Measurements from ENCODE around the gene CNBP. TPM values are rescaled to one million over a fixed set of nuclear protein-coding genes. Genes with fewer than 3 reads are reported as not detected.

The CNBP gene
- total and polyA plus RNA-seq, 9 of the 15 experiments (the other 6 are each of a cell fraction or from before 2014, with no cell fraction given) = 284 to 717 (median 412) TPM

GRCh38 chr3:129120254-129121004 lies 63.3 kb downstream of the CNBP start (continued):
- TF ChIP-seq RREB1 (CRISPR knock-in tag; IDR thresholded peaks at IDR 0.05) (no peak), CBFA2T3 (IDR thresholded peaks at IDR 0.05) (0 out of 2 replicates have a peak, but pooled peaks have one; percentile 32), MCM3 (IDR thresholded peaks at IDR 0.05) (no peak), ATF7 (IDR thresholded peaks at IDR 0.05) (0 out of 2 replicates have a peak, but pooled peaks have one; percentile 31), HOXB6 (CRISPR knock-in tag; IDR thresholded peaks at IDR 0.05; ENCODE audit: borderline replicate concordance) (no peak), PPARD (CRISPR knock-in tag; IDR thresholded peaks at IDR 0.05) (no peak), MAFG (tag; conservative IDR thresholded peaks at IDR 0.05) (no peak), CBX5 (IDR thresholded peaks at IDR 0.05; ENCODE audit: borderline replicate concordance, low read depth) (no peak), ZNF740 (CRISPR knock-in tag; IDR thresholded peaks at IDR 0.05) (no peak; the same call in 1 of the 2 replicates), ZNF740 (tag; IDR thresholded peaks at IDR 0.05) (0 out of 4 replicates have a peak, but pooled peaks of 1 of the 2 experiments have one; percentile 34), ZKSCAN3 (CRISPR knock-in tag; IDR thresholded peaks at IDR 0.05) (no peak), ETV1 (tag; conservative IDR thresholded peaks at IDR 0.05; ENCODE audit: low read depth) (peak; percentile 86), SLC30A9 (CRISPR knock-in tag; IDR thresholded peaks at IDR 0.05) (no peak), SUPT5H (IDR thresholded peaks at IDR 0.05) (no peak), HSF4 (CRISPR knock-in tag; IDR thresholded peaks at IDR 0.05; ENCODE audit: borderline replicate concordance) (no peak), FOXJ3 (CRISPR knock-in tag; IDR thresholded peaks at IDR 0.05) (no peak), KAT8 (IDR thresholded peaks at IDR 0.05; ENCODE audit: low read depth) (no peak), JUND (IDR thresholded peaks at IDR 0.05; ENCODE audit: borderline replicate concordance, low read depth, low read length) (peak; percentile 8; the same call in 1 of the 2 replicates), JUND (tag; IDR thresholded peaks at IDR 0.05; ENCODE audit: borderline replicate concordance, low read depth, low read length) (no peak), RNF2 (IDR thresholded peaks at IDR 0.05) (0 out of 2 replicates have a peak, but pooled peaks have one; percentile 34), FOXP1 (CRISPR knock-in tag; IDR thresholded peaks at IDR 0.05) (no peak), GTF2F1 (IDR thresholded peaks at IDR 0.05; ENCODE audit: low read depth, low read length) (no peak), ZNF586 (CRISPR knock-in tag; conservative IDR thresholded peaks at IDR 0.05) (no peak), ZNF551 (CRISPR knock-in tag; IDR thresholded peaks at IDR 0.05) (no peak), SRSF1 (IDR thresholded peaks at IDR 0.05; ENCODE audit: low read depth, low read length) (no peak), ZNF134 (CRISPR knock-in tag; conservative IDR thresholded peaks at IDR 0.05) (no peak)

All from K562 (cell line).